GM04504 (cell line): ENCODE data around the gene MPL.

Experiments
- DNase-seq: peaks from one replicate; pipeline ENCODE4 v3.0.0-alpha.2; 2012; ENCODE audit warnings: low read depth

The MPL gene

GRCh38 chr1:43306688-43307457 is 30.7 kb upstream of the MPL start:
- DNase-seq = no peak

- DNase-seq = no peak
These were observed 30.0 kb upstream of the MPL start for GRCh38 chr1:43307458-43308158.

DNA sequence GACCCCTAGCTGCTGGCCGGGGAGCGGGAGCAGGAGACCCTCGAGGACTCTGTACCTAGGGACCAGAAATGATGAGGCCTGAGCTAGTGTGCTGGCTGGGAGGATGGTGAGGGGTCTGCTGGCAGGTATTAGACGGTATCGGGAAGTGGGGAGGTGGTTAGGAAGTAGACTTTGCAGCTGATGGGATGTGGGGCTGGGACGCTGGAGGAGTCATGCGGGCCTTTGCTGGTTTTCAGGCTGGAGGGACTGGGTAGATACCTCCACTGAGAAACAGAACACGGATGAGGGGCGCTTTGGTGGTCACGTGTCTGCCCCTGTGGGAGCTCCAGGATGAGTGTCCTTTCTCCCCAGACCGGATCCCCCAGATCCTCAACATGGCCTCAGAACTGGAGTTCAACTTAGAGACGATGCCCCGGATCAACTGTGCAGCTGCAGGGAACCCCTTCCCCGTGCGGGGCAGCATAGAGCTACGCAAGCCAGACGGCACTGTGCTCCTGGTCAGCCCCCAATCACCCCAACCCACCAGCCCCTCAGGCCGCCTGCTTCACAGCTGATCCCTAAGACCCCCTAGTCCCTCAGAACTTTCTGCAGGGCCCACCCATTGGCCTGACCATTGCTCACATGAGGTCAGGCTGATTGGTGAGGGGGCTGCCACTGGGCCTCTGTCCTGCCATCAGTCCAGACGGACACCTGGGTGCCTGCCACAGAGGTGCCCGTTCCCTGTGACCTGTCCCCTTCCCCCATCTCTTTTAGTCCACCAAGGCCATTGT is 28.8 kb upstream of the MPL start:
- DNase-seq = no peak

DNA sequence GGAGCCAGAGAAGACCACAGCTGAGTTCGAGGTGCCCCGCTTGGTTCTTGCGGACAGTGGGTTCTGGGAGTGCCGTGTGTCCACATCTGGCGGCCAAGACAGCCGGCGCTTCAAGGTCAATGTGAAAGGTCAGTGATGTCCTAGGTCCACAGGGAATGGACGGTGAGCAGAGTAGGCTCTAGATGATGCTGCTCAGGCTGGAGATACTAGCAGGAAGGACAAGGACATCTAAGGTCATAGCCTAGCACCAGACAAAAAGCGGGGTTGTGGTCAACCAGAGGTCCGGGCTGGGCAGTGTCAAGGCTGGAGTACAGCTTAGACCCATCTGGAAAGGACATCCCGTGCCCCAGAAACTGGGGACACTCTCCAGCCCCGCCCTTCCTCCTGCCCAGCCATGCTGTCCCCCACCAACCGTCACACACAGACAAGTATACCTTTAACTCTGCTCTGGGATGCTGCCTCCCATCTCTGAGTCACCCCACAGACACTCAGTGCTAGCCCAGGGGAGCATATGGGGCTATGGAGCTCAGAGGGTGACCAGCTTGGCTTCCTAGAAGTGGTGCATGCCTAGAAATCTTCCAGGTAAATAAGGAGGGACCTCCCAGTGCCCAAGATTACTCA is 28.1 kb upstream of the MPL start:
- no peak for DNase-seq

DNA sequence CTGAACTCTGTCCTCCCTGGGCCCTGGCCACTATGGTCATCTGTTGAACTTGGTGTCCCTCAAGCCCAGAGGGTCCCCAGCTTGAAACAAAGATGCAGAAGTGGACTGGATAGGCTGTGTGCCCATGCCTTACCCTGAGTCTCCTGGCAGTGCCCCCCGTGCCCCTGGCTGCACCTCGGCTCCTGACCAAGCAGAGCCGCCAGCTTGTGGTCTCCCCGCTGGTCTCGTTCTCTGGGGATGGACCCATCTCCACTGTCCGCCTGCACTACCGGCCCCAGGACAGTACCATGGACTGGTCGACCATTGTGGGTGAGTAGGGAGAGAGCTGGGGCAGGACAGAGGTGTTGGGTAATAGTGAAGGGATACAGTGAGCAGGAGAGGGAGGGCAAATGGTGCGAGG is 26.1 kb upstream of the MPL start:
- DNase-seq = no peak

- DNase-seq = no peak
These were observed 25.4 kb upstream of the MPL start for GRCh38 chr1:43312212-43312623.

DNA sequence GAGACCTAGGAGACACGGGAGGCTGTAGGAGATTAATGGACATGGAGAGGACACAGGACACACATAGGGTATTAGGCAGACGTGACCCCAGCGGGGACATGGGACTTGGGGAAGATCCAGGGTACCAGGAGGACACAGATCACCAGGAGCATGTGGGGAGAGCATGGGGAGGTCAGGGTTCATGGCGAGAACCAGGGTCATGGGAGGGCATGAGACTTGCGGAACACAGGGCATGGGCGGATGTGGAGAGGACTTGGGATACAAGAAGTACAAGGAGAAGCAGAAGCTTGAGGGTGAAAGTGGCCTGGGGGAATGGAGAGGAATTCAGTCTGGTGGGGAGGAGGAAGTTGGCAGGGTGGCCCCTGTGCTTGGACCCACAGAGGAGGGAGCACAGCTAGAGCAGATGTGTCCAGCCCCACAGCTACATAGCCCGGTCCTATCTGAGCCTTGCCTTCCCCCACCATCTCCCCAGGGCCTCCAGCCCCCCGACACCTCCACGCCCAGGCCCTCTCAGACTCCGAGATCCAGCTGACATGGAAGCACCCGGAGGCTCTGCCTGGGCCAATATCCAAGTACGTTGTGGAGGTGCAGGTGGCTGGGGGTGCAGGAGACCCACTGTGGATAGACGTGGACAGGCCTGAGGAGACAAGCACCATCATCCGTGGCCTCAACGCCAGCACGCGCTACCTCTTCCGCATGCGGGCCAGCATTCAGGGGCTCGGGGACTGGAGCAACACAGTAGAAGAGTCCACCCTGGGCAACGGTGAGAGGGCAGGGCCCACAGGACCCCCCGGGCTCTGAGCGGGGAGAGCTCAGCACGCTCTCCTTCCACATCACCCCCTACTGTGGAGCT is 24.7 kb upstream of the MPL start:
- no peak for DNase-seq

DNA sequence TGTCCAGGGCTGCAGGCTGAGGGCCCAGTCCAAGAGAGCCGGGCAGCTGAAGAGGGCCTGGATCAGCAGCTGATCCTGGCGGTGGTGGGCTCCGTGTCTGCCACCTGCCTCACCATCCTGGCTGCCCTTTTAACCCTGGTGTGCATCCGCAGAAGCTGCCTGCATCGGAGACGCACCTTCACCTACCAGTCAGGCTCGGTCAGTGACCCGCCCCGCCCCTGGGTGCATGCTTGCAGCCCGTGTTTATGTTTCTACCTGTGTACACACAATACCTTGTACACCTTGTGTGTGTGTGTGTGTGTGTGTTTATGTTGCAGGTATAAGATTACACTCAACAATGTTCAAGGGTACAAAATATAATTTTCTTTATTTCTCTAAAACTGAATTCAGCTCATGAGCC is 23.8 kb upstream of the MPL start:
- no peak for DNase-seq

GRCh38 chr1:43314233-43314632 is 23.4 kb upstream of the MPL start:
- no peak for DNase-seq

- no peak for DNase-seq
These were observed 22.1 kb upstream of the MPL start for GRCh38 chr1:43315481-43315880.

GRCh38 chr1:43315963-43316737 is 21.5 kb upstream of the MPL start:
- DNase-seq = no peak

DNA sequence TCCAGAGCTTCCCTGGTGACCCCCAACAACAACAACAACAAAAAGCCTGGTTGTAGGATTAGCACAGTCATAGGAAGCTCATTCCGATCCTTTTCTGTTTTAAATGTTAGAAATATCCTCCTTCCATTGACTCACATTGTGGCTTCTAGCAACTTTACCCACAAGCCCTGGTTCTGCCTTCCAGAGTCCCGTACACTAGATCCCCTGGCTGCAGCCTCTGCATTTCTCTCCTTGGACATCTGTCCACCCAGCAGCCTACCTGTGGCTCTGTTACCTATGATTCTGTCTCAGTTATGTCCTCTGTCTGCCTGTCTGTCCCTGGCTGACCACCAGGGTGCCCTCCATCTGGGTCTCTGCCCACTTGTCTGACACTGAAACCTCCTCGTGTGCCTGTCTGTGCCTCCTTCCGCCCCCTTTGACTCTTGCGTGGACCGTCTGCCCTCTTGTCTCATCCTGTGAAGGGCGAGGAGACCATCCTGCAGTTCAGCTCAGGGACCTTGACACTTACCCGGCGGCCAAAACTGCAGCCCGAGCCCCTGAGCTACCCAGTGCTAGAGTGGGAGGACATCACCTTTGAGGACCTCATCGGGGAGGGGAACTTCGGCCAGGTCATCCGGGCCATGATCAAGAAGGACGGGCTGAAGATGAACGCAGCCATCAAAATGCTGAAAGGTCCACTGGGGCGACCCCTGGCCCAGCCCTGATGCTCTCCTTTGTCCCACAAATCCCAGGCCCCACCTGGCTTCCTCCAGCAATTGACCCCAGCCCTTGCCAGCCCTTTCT is 20.7 kb upstream of the MPL start:
- no peak for DNase-seq

GRCh38 chr1:43317817-43318471 is 19.7 kb upstream of the MPL start:
- no peak for DNase-seq

GRCh38 chr1:43318831-43319230 is 18.8 kb upstream of the MPL start:
- no peak for DNase-seq

GRCh38 chr1:43319288-43319687 is 18.3 kb upstream of the MPL start:
- DNase-seq = no peak

DNA sequence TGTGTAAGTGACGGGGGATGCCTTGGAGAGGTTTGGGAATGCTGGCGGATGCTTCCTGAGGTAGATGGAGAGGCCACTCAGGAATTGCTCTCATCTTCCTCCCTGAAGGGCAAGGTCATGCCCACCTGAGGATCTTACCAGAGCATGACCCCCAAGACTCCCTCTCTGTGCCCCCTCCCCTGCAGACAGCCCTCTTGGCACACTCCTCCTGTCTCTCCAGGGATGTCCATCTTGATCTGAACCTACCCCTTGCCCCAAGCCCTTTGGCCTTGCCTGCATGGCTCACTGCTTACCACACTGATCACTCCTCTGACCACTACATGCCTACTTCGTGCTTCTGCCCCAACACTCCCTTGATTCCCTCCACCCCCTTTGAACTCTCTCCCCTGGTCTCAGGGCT is 17.9 kb upstream of the MPL start:
- DNase-seq = no peak

GRCh38 chr1:43321331-43321891 is 16.2 kb upstream of the MPL start:
- no peak for DNase-seq

GRCh38 chr1:43322506-43322905 is 15.1 kb upstream of the MPL start:
- no peak for DNase-seq

- no peak for DNase-seq
These were observed 12.8 kb upstream of the MPL start for GRCh38 chr1:43324810-43325209.
